ENCODE data around the gene RGS8. TPM values are rescaled to one million over a fixed set of nuclear protein-coding genes. Genes with fewer than 3 reads are reported as not detected.

Gene RGS8
- total RNA-seq, 3 donors from 2014 or later = not detected

DNA sequence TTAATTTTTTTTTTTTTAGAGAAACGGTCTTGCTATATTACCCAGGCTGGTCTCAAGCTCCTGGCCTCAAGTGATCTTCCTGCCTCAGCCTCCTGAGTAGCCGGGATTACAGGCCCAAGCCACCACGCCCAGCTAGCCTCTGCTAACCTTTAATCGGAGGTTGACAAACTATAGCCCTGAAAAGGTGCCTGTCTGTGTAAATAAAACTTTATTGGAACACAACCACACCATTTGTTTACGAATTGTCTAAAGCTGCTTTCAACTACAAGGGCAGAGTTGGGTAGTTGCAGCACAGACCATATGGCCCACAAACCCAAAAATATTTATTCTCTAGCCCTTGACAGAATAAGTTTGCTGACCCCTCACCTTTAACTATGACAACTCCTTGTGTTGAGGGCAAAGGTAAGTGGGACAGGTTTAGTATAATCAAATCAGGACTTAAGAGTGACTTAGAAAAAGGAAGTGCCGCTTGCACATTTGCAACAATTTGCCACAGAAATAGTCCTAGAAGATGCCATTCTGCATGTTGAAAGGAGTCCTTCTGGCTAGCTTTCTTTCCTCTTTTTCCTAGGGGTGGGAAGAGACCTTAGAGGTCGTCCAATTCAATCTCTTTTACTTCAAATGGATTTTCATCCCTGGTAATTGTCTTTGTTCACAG lies 16.4 kb downstream of the RGS8 start:
- no peaks in the 10 kb centered on the region for H3K9me3 ChIP-seq
- H3K4me3 ChIP-seq = no peak overlapping the region
- no peak for TF ChIP-seq POLR2AphosphoS5 (IDR thresholded peaks at IDR 0.05)
- TF ChIP-seq, protein P1, sequence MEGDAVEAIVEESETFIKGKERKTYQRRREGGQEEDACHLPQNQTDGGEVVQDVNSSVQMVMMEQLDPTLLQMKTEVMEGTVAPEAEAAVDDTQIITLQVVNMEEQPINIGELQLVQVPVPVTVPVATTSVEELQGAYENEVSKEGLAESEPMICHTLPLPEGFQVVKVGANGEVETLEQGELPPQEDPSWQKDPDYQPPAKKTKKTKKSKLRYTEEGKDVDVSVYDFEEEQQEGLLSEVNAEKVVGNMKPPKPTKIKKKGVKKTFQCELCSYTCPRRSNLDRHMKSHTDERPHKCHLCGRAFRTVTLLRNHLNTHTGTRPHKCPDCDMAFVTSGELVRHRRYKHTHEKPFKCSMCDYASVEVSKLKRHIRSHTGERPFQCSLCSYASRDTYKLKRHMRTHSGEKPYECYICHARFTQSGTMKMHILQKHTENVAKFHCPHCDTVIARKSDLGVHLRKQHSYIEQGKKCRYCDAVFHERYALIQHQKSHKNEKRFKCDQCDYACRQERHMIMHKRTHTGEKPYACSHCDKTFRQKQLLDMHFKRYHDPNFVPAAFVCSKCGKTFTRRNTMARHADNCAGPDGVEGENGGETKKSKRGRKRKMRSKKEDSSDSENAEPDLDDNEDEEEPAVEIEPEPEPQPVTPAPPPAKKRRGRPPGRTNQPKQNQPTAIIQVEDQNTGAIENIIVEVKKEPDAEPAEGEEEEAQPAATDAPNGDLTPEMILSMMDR (IDR thresholded peaks at IDR 0.05) = no peak
- TF ChIP-seq POLR2A (IDR thresholded peaks at IDR 0.05) = no peak
- no peaks in the 10 kb centered on the region for H3K36me3 ChIP-seq
- DNase-seq (ENCODE audit: low spot score in 2 of 2) = no peak
- H3K27ac ChIP-seq = no peak overlapping the region
- intact Hi-C loops (cut with DNase I; ENCODE audit: low total_unique reads) = no loop called here
- H3K4me1 ChIP-seq = no peaks in the 10 kb centered on the region
- no peaks in the 10 kb centered on the region for H3K27me3 ChIP-seq

DNA sequence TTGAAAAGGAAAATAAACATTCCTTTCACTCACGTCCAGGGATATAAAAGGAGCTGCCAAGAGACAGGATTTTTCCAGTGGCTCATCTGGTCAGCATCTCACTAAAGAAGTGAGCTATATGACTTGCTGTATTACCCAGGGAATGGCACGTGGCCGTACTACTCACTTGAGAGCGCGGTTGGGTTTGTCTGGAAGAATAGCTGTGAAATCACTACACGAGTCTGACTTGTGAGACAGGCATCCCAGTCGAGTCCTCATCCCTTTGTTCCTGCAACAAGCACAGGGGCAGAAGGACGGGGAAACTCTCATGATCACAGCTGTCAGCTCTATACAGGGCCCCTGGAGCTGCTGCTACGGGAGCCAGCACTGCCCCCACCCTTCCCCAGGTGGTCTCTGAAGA lies 17.7 kb downstream of the RGS8 start:
- DNase-seq (ENCODE audit: low spot score in 2 of 2) = no peak
- Histone ChIP-seq H3K36me3 (no peaks in the 10 kb centered on the region), H3K4me1 (no peaks in the 10 kb centered on the region), H3K27me3 (no peaks in the 10 kb centered on the region), H3K27ac (no peak overlapping the region), H3K4me3 (no peak overlapping the region), H3K9me3 (no peaks in the 10 kb centered on the region)
- no peak for TF ChIP-seq POLR2AphosphoS5 (IDR thresholded peaks at IDR 0.05)
- no peak for TF ChIP-seq POLR2A (IDR thresholded peaks at IDR 0.05)
- TF ChIP-seq, protein P1 (IDR thresholded peaks at IDR 0.05) = no peak
- intact Hi-C loops (cut with DNase I; ENCODE audit: low total_unique reads) = no loop called here

DNA sequence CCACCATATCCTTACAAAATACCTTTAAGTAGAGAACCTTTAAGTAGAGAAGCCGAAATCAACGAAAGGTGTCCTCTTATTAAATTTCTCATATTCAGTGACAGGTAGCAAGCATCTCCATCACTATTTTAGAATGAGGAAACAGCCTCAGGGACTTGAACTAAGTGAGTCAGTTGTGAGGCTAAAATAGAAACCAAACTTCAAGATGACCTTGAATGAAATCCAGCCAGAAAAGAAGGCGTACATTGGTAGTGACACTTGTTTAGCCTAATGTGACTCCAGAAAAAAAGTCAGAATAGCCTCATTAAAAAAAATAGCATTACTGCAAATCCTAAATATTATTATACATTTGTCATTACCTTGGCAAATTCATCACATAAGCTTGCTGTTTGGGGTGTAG lies 20.1 kb downstream of the RGS8 start:
- DNase-seq (ENCODE audit: low spot score in 2 of 2) = no peak
- intact Hi-C loops (cut with DNase I; ENCODE audit: low total_unique reads) = no loop called here
- no peaks in the 10 kb centered on the region for H3K36me3 ChIP-seq
- no peaks in the 10 kb centered on the region for H3K9me3 ChIP-seq
- H3K4me3 ChIP-seq = no peak overlapping the region
- H3K27ac ChIP-seq = no peak overlapping the region
- no peaks in the 10 kb centered on the region for H3K4me1 ChIP-seq
- TF ChIP-seq POLR2AphosphoS5 (IDR thresholded peaks at IDR 0.05) = no peak
- TF ChIP-seq, protein P1 (IDR thresholded peaks at IDR 0.05) = no peak
- no peak for TF ChIP-seq POLR2A (IDR thresholded peaks at IDR 0.05)
- H3K27me3 ChIP-seq = no peaks in the 10 kb centered on the region

DNA sequence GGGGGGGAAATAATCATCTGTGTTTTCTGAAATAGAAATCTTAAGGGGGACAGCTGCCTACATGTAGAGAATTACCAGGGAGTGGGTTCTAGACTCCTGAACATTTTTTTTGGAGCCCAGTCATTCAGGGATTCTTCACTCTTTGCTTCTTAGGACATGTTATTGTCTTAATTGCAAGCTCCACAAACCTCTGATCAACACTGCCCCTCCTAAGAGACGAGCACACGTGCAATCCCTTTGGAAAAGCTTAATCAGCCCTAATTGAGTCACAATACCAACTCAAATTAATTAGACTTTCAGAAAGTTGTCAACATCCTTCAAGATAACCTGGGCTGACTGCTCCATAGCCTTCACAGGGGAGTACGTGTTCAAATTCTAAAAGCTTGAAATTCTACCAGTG lies 21.4 kb downstream of the RGS8 start:
- TF ChIP-seq, protein P1 (IDR thresholded peaks at IDR 0.05) = no peak
- TF ChIP-seq POLR2A (IDR thresholded peaks at IDR 0.05) (no peak), POLR2AphosphoS5 (IDR thresholded peaks at IDR 0.05) (no peak)
- intact Hi-C loops (cut with DNase I; ENCODE audit: low total_unique reads) = no loop called here
- Histone ChIP-seq H3K27ac (no peak overlapping the region), H3K9me3 (no peaks in the 10 kb centered on the region), H3K4me1 (no peaks in the 10 kb centered on the region), H3K27me3 (no peaks in the 10 kb centered on the region), H3K4me3 (no peak overlapping the region), H3K36me3 (no peaks in the 10 kb centered on the region)
- no peak for DNase-seq (ENCODE audit: low spot score in 2 of 2)

DNA sequence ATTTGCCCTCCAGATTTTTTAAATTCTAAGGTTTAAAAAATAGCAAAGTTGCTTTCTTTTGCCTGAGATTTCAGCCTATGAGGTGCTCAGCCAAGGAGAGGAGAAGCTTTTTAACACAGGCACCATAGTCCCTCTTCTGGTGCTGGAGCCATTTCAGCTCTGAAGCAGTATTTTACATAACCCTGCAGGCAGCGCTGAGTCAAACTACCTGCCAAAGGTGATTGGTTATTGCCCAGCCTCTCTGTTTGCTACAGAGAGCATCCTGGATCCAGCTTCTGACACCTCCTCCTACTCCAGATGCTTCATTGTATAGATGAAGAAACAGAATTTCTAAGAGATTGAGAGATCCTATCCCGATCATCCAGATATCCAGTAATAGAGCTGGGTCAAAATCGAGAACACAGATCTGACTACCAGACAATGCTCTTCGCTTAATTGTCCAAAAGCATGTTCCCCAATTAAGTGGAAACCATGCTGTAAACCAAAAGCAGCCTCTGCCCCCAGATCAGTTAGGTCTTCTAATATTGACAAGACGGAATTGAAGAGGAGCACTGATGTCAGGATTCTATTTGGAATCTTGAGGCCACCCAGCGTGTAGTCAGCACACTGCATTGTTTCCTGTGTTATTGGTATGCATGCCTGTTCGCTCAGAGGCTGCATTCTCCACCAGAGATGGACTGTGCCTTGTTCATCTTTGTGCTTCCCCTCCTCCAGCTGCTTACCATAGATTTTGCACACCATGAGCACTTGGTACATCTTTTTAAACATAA lies 22.1 kb downstream of the RGS8 start:
- no peaks in the 10 kb centered on the region for H3K36me3 ChIP-seq
- no peak for DNase-seq (ENCODE audit: low spot score in 2 of 2)
- no peak overlapping the region for H3K4me3 ChIP-seq
- H3K27ac ChIP-seq = no peak overlapping the region
- no peak for TF ChIP-seq POLR2AphosphoS5 (IDR thresholded peaks at IDR 0.05)
- H3K9me3 ChIP-seq = no peaks in the 10 kb centered on the region
- intact Hi-C loops (cut with DNase I; ENCODE audit: low total_unique reads) = no loop called here
- H3K27me3 ChIP-seq = no peaks in the 10 kb centered on the region
- H3K4me1 ChIP-seq = no peaks in the 10 kb centered on the region

Data from breast epithelium (tissue), 4 donors.